GM23248 (cell line): ENCODE data around the gene IFT122. TPM values are rescaled to one million over a fixed set of nuclear protein-coding genes. Genes with fewer than 3 reads are reported as not detected.

Experiments used
- DNase-seq: peaks from one replicate; pipeline ENCODE4 v3.0.0-alpha.2; 2015
- H2AFZ ChIP-seq: fragments of 200-600 bp; sonication (generic); 2 replicates; pipeline ENCODE4 v1.6.1; 2016; ENCODE audit warnings: antibody characterized with exemption
- H3F3A ChIP-seq: fragments of 200-600 bp; sonication (generic); 2 replicates; pipeline ENCODE4 v1.6.1; 2016; ENCODE audit warnings: mild to moderate bottlenecking, antibody characterized with exemption, mixed run types; ENCODE audit not compliant: insufficient read depth
- H3K27ac ChIP-seq: fragments of 200-600 bp; sonication (generic); 2 replicates; pipeline ENCODE4 v1.5.1; 2016; ENCODE audit warnings: mild to moderate bottlenecking
- H3K27me3 ChIP-seq: fragments of 200-600 bp; sonication (generic); replicated peaks from 2 replicates; pipeline ENCODE4 v1.6.1; 2016; ENCODE audit warnings: mild to moderate bottlenecking; ENCODE audit not compliant: insufficient read depth
- H3K36me3 ChIP-seq: fragments of 200-600 bp; sonication (generic); 2 replicates; pipeline ENCODE4 v1.6.1; 2016; ENCODE audit warnings: low read depth, mild to moderate bottlenecking
- H3K4me1 ChIP-seq: fragments of 200-600 bp; sonication (generic); 2 replicates; pipeline ENCODE4 v1.6.1; 2016; ENCODE audit warnings: mild to moderate bottlenecking; ENCODE audit not compliant: insufficient read depth
- H3K4me2 ChIP-seq: fragments of 200-600 bp; sonication (generic); one replicate; pipeline ENCODE4 v1.6.1; 2016; ENCODE audit warnings: mild to moderate bottlenecking; ENCODE audit not compliant: unreplicated experiment
- H3K4me3 ChIP-seq: fragments of 200-600 bp; sonication (generic); 2 replicates; pipeline ENCODE4 v1.5.1; 2016; ENCODE audit warnings: mild to moderate bottlenecking
- H3K79me2 ChIP-seq: fragments of 200-600 bp; sonication (generic); 2 replicates; pipeline ENCODE4 v1.6.1; 2016; ENCODE audit warnings: mild to moderate bottlenecking; ENCODE audit not compliant: insufficient read depth
- H3K9ac ChIP-seq: fragments of 200-600 bp; sonication (generic); 2 replicates; pipeline ENCODE4 v1.6.1; 2016; ENCODE audit warnings: mild to moderate bottlenecking
- H3K9me2 ChIP-seq: fragments of 200-600 bp; sonication (generic); 2 replicates; pipeline ENCODE4 v1.6.1; 2016; ENCODE audit warnings: mixed run types, mild to moderate bottlenecking, moderate library complexity; ENCODE audit not compliant: insufficient read depth
- H3K9me3 ChIP-seq: fragments of 200-600 bp; sonication (generic); one replicate; pipeline ENCODE4 v1.6.1; 2017; ENCODE audit warnings: low read depth
- H4K20me1 ChIP-seq: fragments of 200-600 bp; sonication (generic); 2 replicates; pipeline ENCODE4 v1.6.0; 2016; ENCODE audit not compliant: insufficient read depth
- EZH2 ChIP-seq: fragments of 200-600 bp; sonication (generic); IDR thresholded peaks from 2 replicates; pipeline ENCODE4 v1.6.1; 2018; ENCODE audit warnings: antibody characterized with exemption, mild to moderate bottlenecking; ENCODE audit not compliant: insufficient read depth, poor library complexity, severe bottlenecking
- EZH2phosphoT487 ChIP-seq: fragments of 200-600 bp; sonication (generic); IDR thresholded peaks from 2 replicates; pipeline ENCODE4 v1.6.1; 2018; ENCODE audit warnings: antibody characterized with exemption, moderate library complexity, mild to moderate bottlenecking, low read depth; ENCODE audit not compliant: insufficient read depth
- WGBS, 2 experiments: methylation state at CpG; one replicate each; pipeline ENCODE4 v1.1.6; 2015 to 2017; ENCODE audit warnings: low lambda C conversion rate in 2 of 2, low coverage in 1 of 2; ENCODE audit errors: missing lambda C conversion rate in 2 of 2; 5-methylcytosine and 5-hydroxymethylcytosine counted together
- in situ Hi-C: fragments of 300-500 bp; cut with MboI; formaldehyde crosslinking; loops from 2 replicates; pipeline ENCODE4 v1.15.0; 2020
- polyA plus RNA-seq: library from polyadenylated mRNA; unstranded; fragments of >200 nt; fragmentation: Nextera tagmentation; extraction: Ambion mirVana; gene quantifications from 2 replicates; pipeline ENCODE4 v1.2.1, GENCODE V29; 2016
- total RNA-seq: library from RNA; depleted of rRNA; stranded (reverse); fragments of >200 nt; shearing (Covaris generic); gene quantifications from 2 replicates; pipeline ENCODE4 v1.2.3, GENCODE V29; 2014

Gene IFT122
- total and polyA plus RNA-seq, 2 experiments from 2014 or later, result 16.1 to 16.3 TPM

GRCh38 chr3:129532261-129532660 lies 92.2 kb downstream of the IFT122 start:
- H3F3A ChIP-seq, result no peaks in the 10 kb centered on the region
- 0 out of 2 replicates have a peak, but pooled peaks cover 8% of the 10 kb centered on the region for H3K4me1 ChIP-seq
- in situ Hi-C loops, result no loop called here
- no peaks in the 10 kb centered on the region for H4K20me1 ChIP-seq
- H3K36me3 ChIP-seq, result no peaks in the 10 kb centered on the region
- 92 to 93% methylated on average over 20 of the region's 20 CpGs for WGBS, 2 experiments
- H3K79me2 ChIP-seq, result no peaks in the 10 kb centered on the region
- no peaks in the 10 kb centered on the region for H3K9me3 ChIP-seq
- H3K9ac ChIP-seq, result no peak overlapping the region
- H3K27ac ChIP-seq, result no peak overlapping the region
- H3K4me3 ChIP-seq, result no peak overlapping the region
- no peaks in the 10 kb centered on the region for H3K9me2 ChIP-seq
- H3K27me3 ChIP-seq, result no peaks in the 10 kb centered on the region
- no peak overlapping the region for H3K4me2 ChIP-seq
- H2AFZ ChIP-seq, result no peak overlapping the region
- no peak for TF ChIP-seq EZH2
- no peak for TF ChIP-seq EZH2phosphoT487
- DNase-seq, result no peak

DNA sequence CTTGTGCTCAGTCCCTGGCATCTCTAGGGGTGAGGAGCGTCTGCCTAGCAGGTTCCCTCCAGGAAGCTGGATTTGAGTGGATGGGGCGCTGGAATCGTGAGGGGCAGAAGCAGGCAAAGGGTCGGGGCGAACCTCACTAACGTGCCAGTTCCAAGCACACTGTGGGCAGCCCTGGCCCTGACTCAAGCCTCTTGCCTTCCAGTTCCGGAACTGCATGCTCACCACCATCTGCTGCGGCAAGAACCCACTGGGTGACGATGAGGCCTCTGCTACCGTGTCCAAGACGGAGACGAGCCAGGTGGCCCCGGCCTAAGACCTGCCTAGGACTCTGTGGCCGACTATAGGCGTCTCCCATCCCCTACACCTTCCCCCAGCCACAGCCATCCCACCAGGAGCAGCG lies 93.4 kb downstream of the IFT122 start:
- in situ Hi-C loops, result no loop called here

GRCh38 chr3:129534428-129535027 lies 94.5 kb downstream of the IFT122 start:
- no peak for DNase-seq
- no peaks in the 10 kb centered on the region for H3K27me3 ChIP-seq

More for the DNA sequence above, 93.4 kb downstream of the IFT122 start:
- H3K4me1 ChIP-seq, result 0 out of 2 replicates have a peak, but pooled peaks cover 8% of the 10 kb centered on the region
- no peak overlapping the region for H2AFZ ChIP-seq
- H3K27ac ChIP-seq, result no peak overlapping the region
- H3K9me3 ChIP-seq, result no peaks in the 10 kb centered on the region
- no peaks in the 10 kb centered on the region for H3K36me3 ChIP-seq
- no peaks in the 10 kb centered on the region for H3K27me3 ChIP-seq
- H4K20me1 ChIP-seq, result no peaks in the 10 kb centered on the region
- H3K4me2 ChIP-seq, result no peak overlapping the region
- 86 to 88% methylated on average over 16 of the region's 16 CpGs for WGBS, 2 experiments
- no peaks in the 10 kb centered on the region for H3K79me2 ChIP-seq
- no peak for DNase-seq
- TF ChIP-seq EZH2phosphoT487 (no peak), EZH2 (no peak)
- H3K4me3 ChIP-seq, result no peak overlapping the region
- no peaks in the 10 kb centered on the region for H3K9me2 ChIP-seq
- no peaks in the 10 kb centered on the region for H3F3A ChIP-seq
- no peak overlapping the region for H3K9ac ChIP-seq

GRCh38 chr3:129535075-129535474 lies 95.1 kb downstream of the IFT122 start:
- in situ Hi-C loops, result no loop called here
- TF ChIP-seq EZH2phosphoT487 (no peak), EZH2 (no peak)
- 33 to 44% methylated on average over 1 of the region's 1 CpG for WGBS, 2 experiments

More at GRCh38 chr3:129534428-129535027, 94.5 kb downstream of the IFT122 start:
- no peaks in the 10 kb centered on the region for H3K79me2 ChIP-seq
- no peaks in the 10 kb centered on the region for H3F3A ChIP-seq
- H3K27ac ChIP-seq, result no peak overlapping the region
- H4K20me1 ChIP-seq, result no peaks in the 10 kb centered on the region
- TF ChIP-seq EZH2, result no peak
- no peak for TF ChIP-seq EZH2phosphoT487
- no peaks in the 10 kb centered on the region for H3K36me3 ChIP-seq
- no peak overlapping the region for H3K4me2 ChIP-seq
- H3K4me3 ChIP-seq, result no peak overlapping the region
- 81 to 83% methylated on average over 4 of the region's 4 CpGs for WGBS, 2 experiments
- in situ Hi-C loops, result no loop called here
- no peaks in the 10 kb centered on the region for H3K9me3 ChIP-seq
- no peak overlapping the region for H3K9ac ChIP-seq
- H2AFZ ChIP-seq, result no peak overlapping the region
- no peaks in the 10 kb centered on the region for H3K9me2 ChIP-seq
- H3K4me1 ChIP-seq, result 0 out of 2 replicates have a peak, but pooled peaks cover 8% of the 10 kb centered on the region

DNA sequence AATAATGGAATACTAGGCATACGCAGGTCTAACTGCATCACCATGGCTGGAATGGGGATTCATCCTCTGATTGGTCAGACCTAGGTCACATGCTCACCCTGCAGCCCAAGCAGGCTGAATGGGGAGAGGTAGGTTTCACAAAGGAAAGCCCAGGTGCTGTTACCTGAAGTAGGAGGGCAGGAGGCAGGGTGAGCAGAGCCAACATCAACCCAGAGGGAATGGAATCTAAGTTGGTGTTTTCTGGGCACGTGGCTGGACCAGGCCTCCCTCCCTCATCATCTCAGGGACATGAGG lies 96.3 kb downstream of the IFT122 start:
- H3K36me3 ChIP-seq, result no peaks in the 10 kb centered on the region
- H2AFZ ChIP-seq, result no peak overlapping the region
- no peaks in the 10 kb centered on the region for H3K4me1 ChIP-seq
- no peak overlapping the region for H3K9ac ChIP-seq
- no peak overlapping the region for H3K4me3 ChIP-seq
- H3K27me3 ChIP-seq, result no peaks in the 10 kb centered on the region
- no peak overlapping the region for H3K27ac ChIP-seq
- H3K79me2 ChIP-seq, result no peaks in the 10 kb centered on the region
- TF ChIP-seq EZH2phosphoT487 (no peak), EZH2 (no peak)
- no peak for DNase-seq
- in situ Hi-C loops, result no loop called here
- no peak overlapping the region for H3K4me2 ChIP-seq
- no peaks in the 10 kb centered on the region for H3K9me3 ChIP-seq
- 71 to 80% methylated on average over 2 of the region's 2 CpGs for WGBS, 2 experiments
- H4K20me1 ChIP-seq, result no peaks in the 10 kb centered on the region
- no peaks in the 10 kb centered on the region for H3F3A ChIP-seq
- no peaks in the 10 kb centered on the region for H3K9me2 ChIP-seq

More at GRCh38 chr3:129535075-129535474, 95.1 kb downstream of the IFT122 start:
- 0 out of 2 replicates have a peak, but pooled peaks cover 5% of the 10 kb centered on the region for H3K4me1 ChIP-seq
- H3F3A ChIP-seq, result no peaks in the 10 kb centered on the region
- H3K36me3 ChIP-seq, result no peaks in the 10 kb centered on the region
- H2AFZ ChIP-seq, result no peak overlapping the region
- no peak overlapping the region for H3K4me3 ChIP-seq
- no peaks in the 10 kb centered on the region for H3K9me3 ChIP-seq
- no peak overlapping the region for H3K9ac ChIP-seq
- H3K4me2 ChIP-seq, result no peak overlapping the region
- no peaks in the 10 kb centered on the region for H3K27me3 ChIP-seq
- DNase-seq, result no peak
- H3K9me2 ChIP-seq, result no peaks in the 10 kb centered on the region
- H3K27ac ChIP-seq, result no peak overlapping the region
- no peaks in the 10 kb centered on the region for H3K79me2 ChIP-seq
- no peaks in the 10 kb centered on the region for H4K20me1 ChIP-seq
